WTC11 (cell line): ENCODE data around the gene FOXA1. TPM values are rescaled to one million over a fixed set of nuclear protein-coding genes. Genes with fewer than 3 reads are reported as not detected.

Experiments used
- ATAC-seq: fragments of 200-7000 bp; cut with Tn5 transposase; 2 replicates; pipeline ENCODE4 v1.10.0; 2021; ENCODE audit warnings: mild to moderate bottlenecking, moderate library complexity
- CTCF ChIA-PET: fragments of 300-600 bp; sonication (Branson Sonifier 250); formaldehyde crosslinking; loops from one replicate; lab custom pipeline; 2021; ENCODE audit warnings: antibody characterized with exemption; lab: Charles Lee
- POLR2A ChIA-PET: fragments of 350-600 bp; sonication (Branson Sonifier 250); formaldehyde crosslinking; loops from one replicate; lab custom pipeline; 2021; ENCODE audit warnings: antibody characterized with exemption; lab: Charles Lee
- DNase-seq: peaks from one replicate; pipeline ENCODE4 v3.0.0; 2021; ENCODE audit warnings: low spot score
- H3K27ac Mint-ChIP-seq: 2 replicates; pipeline ENCODE4 v1.8.0; 2021; ENCODE audit warnings: mixed read lengths
- H3K27me3 Mint-ChIP-seq: 2 replicates; pipeline ENCODE4 v1.8.0; 2021; ENCODE audit warnings: low read depth, mild to moderate bottlenecking, moderate library complexity, mixed read lengths
- H3K36me3 Mint-ChIP-seq: 2 replicates; pipeline ENCODE4 v1.8.0; 2021; ENCODE audit warnings: mixed read lengths
- H3K4me1 Mint-ChIP-seq: 2 replicates; pipeline ENCODE4 v1.8.0; 2022; ENCODE audit warnings: mixed read lengths
- H3K4me3 Mint-ChIP-seq: 2 replicates; pipeline ENCODE4 v1.8.0; 2021; ENCODE audit warnings: mild to moderate bottlenecking, moderate library complexity, mixed read lengths
- H3K9me3 Mint-ChIP-seq: 2 replicates; pipeline ENCODE4 v1.8.0; 2021; ENCODE audit warnings: mixed read lengths
- ATF3 ChIP-seq: sonication (generic); formaldehyde crosslinking; conservative IDR thresholded peaks from 2 replicates; pipeline ENCODE4 v1.8.1; 2022; ENCODE audit warnings: mild to moderate bottlenecking, missing genetic modification reagents
- ATF6 ChIP-seq: sonication (generic); formaldehyde crosslinking; IDR thresholded peaks from 2 replicates; pipeline ENCODE4 v1.8.1; 2023; ENCODE audit warnings: mild to moderate bottlenecking, missing genetic modification reagents
- CBFB ChIP-seq: sonication (generic); formaldehyde crosslinking; IDR thresholded peaks from 2 replicates; pipeline ENCODE4 v1.8.1; 2022; ENCODE audit warnings: mild to moderate bottlenecking, low read depth, missing genetic modification reagents
- CDX4 ChIP-seq: fragments of 250-450 bp; sonication (Bioruptor Pico); IDR thresholded peaks from 2 replicates; pipeline ENCODE4 v1.9.0; 2021; ENCODE audit warnings: moderate library complexity, mild to moderate bottlenecking, inconsistent platforms, borderline replicate concordance
- E2F1 ChIP-seq: sonication (generic); formaldehyde crosslinking; IDR thresholded peaks from 2 replicates; pipeline ENCODE4 v1.8.0; 2022; ENCODE audit warnings: mild to moderate bottlenecking, missing genetic modification reagents
- ESRRA ChIP-seq: sonication (generic); formaldehyde crosslinking; IDR thresholded peaks from 2 replicates; pipeline ENCODE4 v1.8.1; 2022; ENCODE audit warnings: mild to moderate bottlenecking, missing genetic modification reagents, borderline replicate concordance
- FOXK1 ChIP-seq: sonication (generic); formaldehyde crosslinking; IDR thresholded peaks from 2 replicates; pipeline ENCODE4 v1.8.0; 2022; ENCODE audit warnings: mild to moderate bottlenecking, moderate library complexity, missing genetic modification reagents
- GABPB1 ChIP-seq: sonication (generic); formaldehyde crosslinking; IDR thresholded peaks from 2 replicates; pipeline ENCODE4 v1.8.1; 2023; ENCODE audit warnings: mild to moderate bottlenecking, missing genetic modification reagents
- HMGA2 ChIP-seq: fragments of 250-450 bp; sonication (Bioruptor Pico); IDR thresholded peaks from 2 replicates; pipeline ENCODE4 v1.4.0; 2021; ENCODE audit warnings: mild to moderate bottlenecking, moderate library complexity
- IRF1 ChIP-seq: sonication (generic); formaldehyde crosslinking; IDR thresholded peaks from 2 replicates; pipeline ENCODE4 v1.8.0; 2023; ENCODE audit warnings: missing genetic modification reagents
- MLX ChIP-seq: sonication (generic); formaldehyde crosslinking; IDR thresholded peaks from 2 replicates; pipeline ENCODE4 v1.8.1; 2023; ENCODE audit warnings: mild to moderate bottlenecking, missing genetic modification reagents, moderate library complexity
- MYBL2 ChIP-seq: sonication (generic); formaldehyde crosslinking; IDR thresholded peaks from 2 replicates; pipeline ENCODE4 v1.8.1; 2023; ENCODE audit warnings: mild to moderate bottlenecking, moderate library complexity, missing genetic modification reagents
- NFE2L1 ChIP-seq: sonication (generic); formaldehyde crosslinking; IDR thresholded peaks from 2 replicates; pipeline ENCODE4 v1.8.1; 2023; ENCODE audit warnings: missing genetic modification reagents
- PRRX2 ChIP-seq: fragments of 250-450 bp; sonication (Bioruptor Pico); IDR thresholded peaks from 2 replicates; pipeline ENCODE4 v1.8.0; 2021; ENCODE audit warnings: mild to moderate bottlenecking
- SMAD4 ChIP-seq: sonication (generic); formaldehyde crosslinking; IDR thresholded peaks from 2 replicates; pipeline ENCODE4 v1.8.0; 2022; ENCODE audit warnings: mild to moderate bottlenecking, missing genetic modification reagents
- TEAD1 ChIP-seq: sonication (generic); formaldehyde crosslinking; IDR thresholded peaks from 2 replicates; pipeline ENCODE4 v1.8.0; 2022; ENCODE audit warnings: mild to moderate bottlenecking, missing genetic modification reagents
- USF2 ChIP-seq: sonication (generic); formaldehyde crosslinking; IDR thresholded peaks from 2 replicates; pipeline ENCODE4 v1.8.1; 2023; ENCODE audit warnings: mild to moderate bottlenecking, missing genetic modification reagents, moderate library complexity
- ZNF121 ChIP-seq: sonication (generic); formaldehyde crosslinking; IDR thresholded peaks from 2 replicates; pipeline ENCODE4 v1.8.0; 2023; ENCODE audit warnings: missing genetic modification reagents
- ZNF138 ChIP-seq: sonication (generic); formaldehyde crosslinking; conservative IDR thresholded peaks from 2 replicates; pipeline ENCODE4 v1.8.1; 2022; ENCODE audit warnings: mild to moderate bottlenecking, moderate library complexity, missing genetic modification reagents
- ZNF232 ChIP-seq: sonication (generic); formaldehyde crosslinking; IDR thresholded peaks from 2 replicates; pipeline ENCODE4 v1.8.0; 2022; ENCODE audit warnings: mild to moderate bottlenecking, missing genetic modification reagents
- ZNF281 ChIP-seq: sonication (generic); formaldehyde crosslinking; IDR thresholded peaks from 2 replicates; pipeline ENCODE4 v1.8.0; 2023; ENCODE audit warnings: mild to moderate bottlenecking, missing genetic modification reagents
- ZNF512 ChIP-seq: sonication (generic); formaldehyde crosslinking; IDR thresholded peaks from 2 replicates; pipeline ENCODE4 v1.8.1; 2022; ENCODE audit warnings: missing genetic modification reagents, borderline replicate concordance
- ZSCAN18 ChIP-seq: fragments of 250-450 bp; sonication (Bioruptor Pico); IDR thresholded peaks from 2 replicates; pipeline ENCODE4 v2.1.2; 2022; ENCODE audit warnings: mild to moderate bottlenecking, moderate library complexity
- total RNA-seq: library from RNA; stranded (reverse); gene quantifications from 3 replicates; pipeline ENCODE4 v1.2.3, GENCODE V29; 2021

FOXA1 gene
- total RNA-seq, 1 experiment from 2014 or later: 0.28 TPM

- no peak for DNase-seq
- Mint-ChIP-seq H3K4me1 (no peaks in the 10 kb centered on the region), H3K4me3 (no peak overlapping the region), H3K27me3 (no peaks in the 10 kb centered on the region; the same call in 1 of the 2 replicates), H3K36me3 (peaks cover 15% of the 10 kb centered on the region), H3K27ac (no peak overlapping the region), H3K9me3 (peaks cover 16% of the 10 kb centered on the region)
- POLR2A ChIA-PET: no interaction called here
- CTCF ChIA-PET: no interaction called here
- TF ChIP-seq E2F1 (no peak), ATF6 (CRISPR knock-in tag) (no peak), IRF1 (CRISPR knock-in tag) (no peak), FOXK1 (CRISPR knock-in tag) (no peak), CBFB (CRISPR knock-in tag) (no peak), USF2 (CRISPR knock-in tag) (no peak), MYBL2 (no peak), MLX (no peak), NFE2L1 (CRISPR knock-in tag) (no peak), ZNF138 (no peak), ZNF281 (CRISPR knock-in tag) (no peak), ZNF121 (CRISPR knock-in tag) (no peak), ZNF232 (CRISPR knock-in tag) (no peak), GABPB1 (CRISPR knock-in tag) (no peak), TEAD1 (CRISPR knock-in tag) (no peak), ATF3 (CRISPR knock-in tag) (no peak), SMAD4 (CRISPR knock-in tag) (no peak), CDX4 (no peak)
- no peak for ATAC-seq
Observed at GRCh38 chr14:37559386-37559785, 35.7 kb downstream of the FOXA1 start.

GRCh38 chr14:37558740-37559139 lies 36.3 kb downstream of the FOXA1 start:
- no peaks in the 10 kb centered on the region; the same call in 1 of the 2 replicates for H3K27me3 Mint-ChIP-seq
- H3K36me3 Mint-ChIP-seq: peaks cover 18% of the 10 kb centered on the region
- H3K9me3 Mint-ChIP-seq: peaks cover 22% of the 10 kb centered on the region
- H3K4me3 Mint-ChIP-seq: no peak overlapping the region
- no peaks in the 10 kb centered on the region for H3K4me1 Mint-ChIP-seq
- ATAC-seq (no peak), DNase-seq (no peak)
- ChIA-PET CTCF (no interaction called here), POLR2A (no interaction called here)
- H3K27ac Mint-ChIP-seq: no peak overlapping the region
- no peak for TF ChIP-seq ZSCAN18 (CRISPR knock-in tag)
- no peak for TF ChIP-seq PRRX2 (CRISPR knock-in tag)
- TF ChIP-seq ESRRA (CRISPR knock-in tag): no peak
- no peak for TF ChIP-seq ZNF121 (CRISPR knock-in tag)
- TF ChIP-seq HMGA2 (CRISPR knock-in tag): no peak
- no peak for TF ChIP-seq USF2 (CRISPR knock-in tag)
- no peak for TF ChIP-seq ZNF512 (CRISPR knock-in tag)
